GM19035 (cell line): ENCODE data around the gene SLC6A20.

Experiments
- ATAC-seq: cut with Tn5 transposase; IDR thresholded peaks from one replicate; pipeline ENCODE4 v1.9.1; 2021; ENCODE audit not compliant: unreplicated experiment

SLC6A20 gene, protein sequence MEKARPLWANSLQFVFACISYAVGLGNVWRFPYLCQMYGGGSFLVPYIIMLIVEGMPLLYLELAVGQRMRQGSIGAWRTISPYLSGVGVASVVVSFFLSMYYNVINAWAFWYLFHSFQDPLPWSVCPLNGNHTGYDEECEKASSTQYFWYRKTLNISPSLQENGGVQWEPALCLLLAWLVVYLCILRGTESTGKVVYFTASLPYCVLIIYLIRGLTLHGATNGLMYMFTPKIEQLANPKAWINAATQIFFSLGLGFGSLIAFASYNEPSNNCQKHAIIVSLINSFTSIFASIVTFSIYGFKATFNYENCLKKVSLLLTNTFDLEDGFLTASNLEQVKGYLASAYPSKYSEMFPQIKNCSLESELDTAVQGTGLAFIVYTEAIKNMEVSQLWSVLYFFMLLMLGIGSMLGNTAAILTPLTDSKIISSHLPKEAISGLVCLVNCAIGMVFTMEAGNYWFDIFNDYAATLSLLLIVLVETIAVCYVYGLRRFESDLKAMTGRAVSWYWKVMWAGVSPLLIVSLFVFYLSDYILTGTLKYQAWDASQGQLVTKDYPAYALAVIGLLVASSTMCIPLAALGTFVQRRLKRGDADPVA

DNA sequence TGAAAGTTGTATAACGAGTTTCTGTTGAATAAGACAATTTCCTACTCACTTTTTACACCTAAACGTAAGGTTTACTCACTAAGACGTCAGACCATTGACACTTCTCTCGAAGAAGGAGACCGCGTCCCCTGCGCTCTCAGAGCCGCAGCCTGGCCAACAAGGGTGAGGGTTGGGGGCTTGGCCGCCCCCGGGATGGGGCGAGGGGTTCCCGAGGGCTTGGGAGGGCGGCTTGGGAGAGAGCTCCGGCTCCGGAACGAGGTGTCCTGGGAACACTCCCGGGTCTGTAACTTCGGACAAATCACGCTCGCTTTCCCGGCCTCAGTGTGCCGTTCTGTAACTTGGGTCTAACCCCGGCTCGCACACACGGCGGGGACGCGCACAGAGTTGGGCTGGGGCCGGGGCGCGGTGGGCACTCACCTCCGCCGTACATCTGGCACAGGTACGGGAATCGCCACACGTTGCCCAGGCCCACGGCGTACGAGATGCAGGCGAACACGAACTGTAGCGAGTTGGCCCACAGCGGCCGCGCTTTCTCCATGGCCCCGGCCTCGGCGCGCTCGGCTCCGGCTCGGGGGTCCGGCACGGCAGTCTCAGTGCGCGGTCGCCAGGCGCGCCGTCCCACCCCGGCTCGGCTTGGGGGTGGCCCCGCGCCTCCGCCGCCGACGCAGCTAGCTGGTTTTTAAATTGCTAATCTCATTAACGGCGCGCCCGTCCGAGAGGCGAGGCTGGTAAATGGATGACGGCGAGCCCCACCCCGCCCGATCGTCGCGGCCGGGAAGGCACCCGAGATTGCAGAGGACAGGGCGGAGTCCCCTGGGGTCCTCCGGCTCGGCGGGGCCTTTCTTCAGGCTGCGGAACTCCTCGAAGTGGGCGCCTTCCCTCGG, at the start of gene SLC6A20:
Gene SLC6A20, minus strand, starts transcription at position 655 of the 884 bp plus-strand sequence. Its CDS starts 117 bp downstream, at position 538.
- no peak for ATAC-seq

DNA sequence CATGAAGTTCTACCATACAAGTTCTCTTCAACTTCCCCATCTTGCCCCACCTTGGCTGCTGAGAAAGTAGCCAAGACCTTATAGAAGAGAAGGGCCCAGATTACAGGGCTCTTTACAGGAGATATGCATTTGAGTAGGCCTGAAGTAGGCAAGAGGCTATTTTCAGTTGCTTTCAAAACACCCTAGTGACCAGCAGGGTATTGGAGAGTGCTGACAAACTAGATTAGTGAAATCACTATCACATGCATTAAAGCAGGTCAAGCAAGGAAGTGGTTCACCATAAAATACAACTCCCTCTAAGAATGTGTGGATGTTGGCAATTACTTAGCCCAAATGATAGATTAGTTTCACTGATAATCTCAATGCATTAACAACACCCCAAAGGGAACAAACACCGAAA, 48.3 kb upstream of the SLC6A20 start:
- ATAC-seq, result no peak

DNA sequence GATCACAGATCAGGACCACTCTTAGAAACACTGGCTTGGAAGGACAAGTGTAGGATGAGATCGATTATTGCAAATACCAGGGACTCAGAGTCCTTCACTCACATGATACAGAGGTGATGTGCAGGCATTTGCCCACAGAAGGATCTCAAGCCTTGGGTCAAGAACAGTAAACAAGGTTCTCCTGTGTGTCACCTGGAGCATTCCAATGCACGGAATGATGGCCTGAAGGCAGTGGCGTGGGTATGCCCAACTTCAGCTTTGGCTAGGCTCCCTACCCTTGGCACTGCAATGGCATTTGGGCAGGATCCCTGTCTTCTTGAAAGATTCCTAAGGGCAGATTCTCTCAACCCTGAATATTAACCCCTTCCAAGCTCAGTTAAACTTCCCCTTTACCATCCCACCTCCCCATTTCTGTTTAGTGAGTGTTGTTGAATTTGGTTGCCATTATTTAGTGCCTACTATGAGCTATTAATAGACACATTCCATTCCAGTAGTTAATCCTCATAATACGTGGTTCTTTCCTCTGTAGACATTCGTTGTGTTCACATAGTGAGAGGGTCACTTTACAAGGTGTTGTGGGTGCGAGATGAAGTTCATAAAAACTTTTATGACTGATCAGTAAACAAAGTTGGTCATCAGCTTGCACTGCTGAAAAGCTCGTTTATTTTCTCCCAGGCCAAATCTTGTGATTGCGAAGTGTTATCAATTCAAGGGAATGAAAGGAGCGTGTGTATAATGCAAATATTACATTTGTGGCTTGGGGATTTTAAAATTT, 46.7 kb upstream of the SLC6A20 start:
- no peak for ATAC-seq

DNA sequence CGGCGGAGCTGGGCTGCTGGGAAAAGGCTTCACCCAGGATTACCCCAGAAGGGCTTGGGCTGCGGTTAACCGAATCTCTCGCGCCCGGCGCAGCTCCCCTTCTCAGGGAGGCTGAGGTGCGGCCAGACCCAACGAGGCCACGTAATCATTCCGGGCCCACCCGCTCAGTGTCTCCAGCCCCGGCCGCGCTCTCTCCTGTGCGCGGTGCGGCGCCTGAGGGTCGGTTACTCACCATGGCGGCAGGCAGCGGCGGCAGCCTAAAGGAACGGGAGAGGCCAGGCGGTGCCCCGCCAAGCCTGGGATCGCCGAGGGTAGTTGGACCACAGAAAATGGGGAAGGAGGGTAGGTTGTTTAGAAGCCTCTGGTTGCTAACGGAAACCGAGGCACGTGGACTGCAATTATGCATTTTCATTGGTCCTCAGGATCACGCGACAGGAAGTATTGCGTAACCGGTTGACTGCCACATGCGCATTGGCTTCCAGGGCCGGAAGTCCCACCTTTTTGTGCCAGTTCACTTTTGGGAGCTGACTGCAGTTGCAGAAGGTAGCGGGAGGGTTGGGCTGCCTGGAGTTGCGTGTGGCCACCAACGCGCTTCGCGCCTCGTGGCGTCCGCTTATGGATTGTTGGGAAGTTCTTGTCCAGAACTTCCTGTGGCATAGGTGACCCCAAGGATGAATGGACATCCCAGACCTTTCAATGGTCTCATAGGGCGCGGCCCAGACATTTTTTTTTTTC, 45.6 kb upstream of the SLC6A20 start, which contains the start of gene LZTFL1:
Gene LZTFL1, minus strand, starts transcription at position 363 of the 735 bp plus-strand sequence. Its CDS starts 128 bp downstream, at position 235.
- peak; percentile 90 for ATAC-seq

DNA sequence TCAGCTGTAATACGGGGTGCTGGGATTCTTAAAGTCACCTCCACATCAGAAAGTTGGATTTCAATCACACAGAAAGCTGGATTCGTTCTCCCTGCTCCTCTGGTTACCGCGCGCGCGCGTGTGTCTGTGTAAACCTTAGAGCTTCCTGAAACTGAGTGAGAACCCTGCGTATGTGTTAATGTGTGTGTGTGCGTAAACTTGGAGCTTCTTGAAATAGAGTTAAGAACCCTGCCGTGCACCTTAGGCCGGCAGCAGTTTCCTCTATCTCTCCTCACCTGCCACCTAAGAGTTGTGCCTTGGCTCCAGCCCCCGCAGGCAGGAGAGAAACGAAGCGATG, 45.1 kb upstream of the SLC6A20 start:
- ATAC-seq, result peak; percentile 24

DNA sequence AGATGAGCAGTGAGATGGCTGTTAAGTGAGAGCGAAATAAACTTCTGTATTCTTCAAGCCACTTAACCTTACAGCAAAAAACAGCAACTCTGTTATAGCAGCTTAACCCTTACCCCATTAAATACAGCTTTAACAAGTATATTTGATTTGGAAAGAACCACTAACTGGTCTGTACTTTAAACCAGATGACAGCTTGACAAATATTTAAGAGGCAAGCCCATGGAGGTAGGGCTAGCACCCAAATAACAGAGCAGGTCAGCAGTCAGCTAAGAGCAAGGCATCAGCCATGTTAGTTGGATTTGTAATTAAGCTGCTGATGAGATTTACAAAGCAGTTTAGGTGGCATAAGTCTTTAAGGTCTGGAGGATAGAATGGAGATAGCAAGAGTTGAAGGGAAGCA, 42.1 kb upstream of the SLC6A20 start:
- ATAC-seq, result no peak

DNA sequence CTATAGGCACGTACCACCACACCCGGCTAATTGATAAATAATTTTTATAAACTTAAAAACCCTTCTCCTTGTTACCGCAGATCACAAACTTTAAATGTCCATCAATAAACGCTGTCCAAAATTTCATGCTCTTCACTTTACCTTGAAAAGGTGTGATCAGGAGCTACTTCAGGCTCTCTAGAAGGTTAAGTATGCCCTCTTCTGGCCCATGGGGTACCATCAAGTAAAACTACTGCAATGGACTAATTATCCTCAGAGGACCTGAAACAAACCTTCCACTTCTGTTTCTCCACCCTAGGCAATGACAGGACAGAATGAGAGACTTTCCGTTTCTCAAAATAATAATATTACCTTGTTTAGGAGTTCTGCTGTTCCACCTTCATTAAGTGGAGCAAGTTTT, 36.4 kb upstream of the SLC6A20 start:
- ATAC-seq, result no peak

DNA sequence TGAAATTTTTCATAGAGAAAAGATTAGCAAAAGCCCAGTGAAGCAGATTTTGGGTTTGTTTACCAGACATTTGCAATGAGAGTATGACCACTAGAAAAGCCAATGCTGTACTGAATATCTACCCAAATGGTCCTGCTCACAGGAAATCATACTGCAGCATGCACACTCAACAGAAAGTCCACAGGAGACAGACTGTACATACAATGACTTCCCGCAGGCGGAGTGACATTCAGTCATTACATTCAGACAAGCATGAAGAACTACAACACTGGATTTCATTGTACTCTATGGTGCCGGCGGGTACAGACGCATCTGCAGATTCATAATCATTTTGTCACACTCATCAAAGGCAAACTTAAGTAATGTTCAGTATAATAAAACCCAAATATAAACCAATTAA, 33.8 kb upstream of the SLC6A20 start:
- ATAC-seq, result no peak

DNA sequence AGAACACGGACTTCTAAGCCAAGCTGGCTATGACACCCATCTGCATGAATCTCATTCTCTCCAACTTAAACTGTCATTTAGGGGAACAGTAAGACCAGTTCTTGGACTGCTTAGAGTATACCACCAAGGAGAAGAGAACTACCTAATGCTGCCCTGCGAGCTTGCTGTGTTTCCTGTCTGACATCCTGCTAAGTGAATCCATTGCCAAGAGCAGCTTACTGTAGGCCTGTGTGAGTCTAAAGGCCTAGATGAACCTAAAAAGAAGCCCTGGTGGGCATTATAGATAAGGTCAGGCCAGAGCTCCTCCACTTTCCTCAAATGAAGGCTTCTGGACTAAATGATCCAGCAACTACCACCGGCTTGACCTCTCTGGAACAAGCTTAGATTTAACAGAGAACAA, 30.6 kb upstream of the SLC6A20 start:
- ATAC-seq, result no peak

DNA sequence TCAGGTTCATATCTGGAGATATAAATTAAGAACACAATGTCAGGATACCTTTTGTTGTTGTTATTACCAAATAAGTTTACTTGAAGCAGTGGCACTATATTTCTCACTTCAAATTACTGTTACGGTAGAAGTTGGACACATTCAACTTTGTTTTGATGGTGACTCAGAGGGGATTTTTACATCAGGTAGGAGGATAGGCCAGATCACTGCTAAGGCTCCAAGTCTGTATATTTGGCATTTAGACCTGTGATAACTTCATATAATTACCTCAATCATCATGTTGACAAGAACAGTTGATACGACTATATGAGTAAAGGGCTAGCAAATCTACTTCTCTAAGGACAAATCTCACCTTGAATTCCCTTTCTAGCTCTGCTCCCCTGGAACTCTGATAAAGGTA, 30.0 kb upstream of the SLC6A20 start:
- no peak for ATAC-seq

DNA sequence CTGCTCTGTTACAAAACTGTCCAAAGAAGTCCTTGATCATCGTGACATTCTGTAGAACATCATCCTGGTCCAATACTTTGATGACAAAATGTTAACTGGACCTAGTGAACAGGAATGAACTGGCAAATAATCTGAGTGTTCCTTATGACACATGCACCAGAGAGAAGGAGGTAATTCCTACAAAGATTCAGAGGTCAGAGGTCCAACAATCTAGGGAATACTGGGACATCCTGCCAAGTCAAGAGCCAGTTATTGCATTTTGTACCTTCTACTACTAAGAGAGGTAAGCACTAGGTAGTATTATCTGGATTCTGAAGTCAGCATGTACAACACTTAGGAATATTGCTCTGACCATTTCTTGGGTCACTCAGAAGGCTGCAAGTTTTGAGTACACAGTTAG, 24.8 kb upstream of the SLC6A20 start:
- no peak for ATAC-seq

DNA sequence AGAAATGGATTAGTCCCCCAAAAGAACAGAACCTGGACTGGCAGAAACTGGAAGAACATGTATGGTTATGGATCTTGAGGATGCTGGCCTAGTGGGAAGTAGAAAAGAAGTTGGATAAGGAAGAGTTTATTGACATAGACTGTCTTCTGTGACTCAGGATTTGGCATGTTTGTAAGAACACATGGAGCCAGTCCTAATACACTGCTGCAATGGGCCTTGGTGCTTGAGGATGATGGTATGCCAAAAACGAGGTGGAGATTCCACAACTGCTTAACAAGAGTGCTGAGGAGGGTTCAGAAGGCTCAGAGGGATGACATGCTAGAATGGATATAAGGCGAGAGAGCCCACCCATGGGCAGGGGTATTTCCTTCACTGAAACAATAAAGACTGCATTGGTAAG, 23.2 kb upstream of the SLC6A20 start:
- ATAC-seq, result no peak

DNA sequence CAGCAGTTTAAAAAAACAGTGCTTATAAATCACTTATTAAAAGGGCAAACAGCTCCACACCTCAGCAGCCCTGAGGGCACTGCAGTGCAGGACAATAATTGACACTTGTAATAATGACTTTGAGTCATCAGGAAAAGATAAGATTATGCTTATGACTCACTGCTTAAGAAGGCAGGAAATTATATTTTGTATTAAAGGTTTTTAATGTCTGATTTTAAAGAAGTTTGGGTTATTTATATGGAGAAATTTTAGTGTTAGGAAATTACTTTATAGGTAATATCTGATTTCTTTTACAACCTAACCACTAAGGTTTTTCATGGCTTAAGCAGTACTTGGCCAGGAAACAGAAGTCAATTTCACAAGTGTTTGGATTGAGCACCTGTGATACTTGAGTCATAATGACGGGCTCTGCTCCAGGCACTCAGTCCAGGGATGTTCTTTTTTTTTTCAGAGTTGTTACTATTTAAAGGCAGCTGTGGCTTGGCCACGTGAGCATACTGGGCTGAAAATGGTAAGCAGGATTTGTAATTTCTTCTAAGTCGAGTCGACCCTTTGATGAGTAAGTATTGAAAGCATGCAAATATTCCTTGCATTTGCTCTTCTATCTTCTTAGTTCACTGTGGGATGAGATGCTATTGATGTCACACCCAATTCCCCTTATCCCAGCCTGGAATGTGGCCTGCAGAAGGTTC, 21.6 kb upstream of the SLC6A20 start:
- ATAC-seq, result no peak

DNA sequence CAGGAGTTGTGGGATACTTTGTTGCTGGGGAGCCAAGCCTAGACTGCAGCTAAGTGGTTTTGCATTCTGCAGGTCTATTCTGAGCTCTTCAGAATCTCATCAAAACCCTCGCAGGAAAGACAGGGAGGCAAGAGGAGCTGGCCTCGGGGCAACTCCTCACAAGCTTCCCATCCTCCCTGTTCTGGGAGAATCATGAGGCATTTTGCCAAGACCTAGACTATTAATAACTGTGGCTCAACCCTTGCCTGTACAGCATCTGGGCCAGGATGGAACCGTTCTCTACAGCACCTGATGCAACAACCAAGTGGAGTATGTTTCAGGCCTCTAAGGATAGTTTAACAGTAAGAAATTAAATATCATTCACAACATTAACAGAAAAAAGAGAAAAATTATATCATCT, 20.2 kb upstream of the SLC6A20 start:
- ATAC-seq, result no peak

DNA sequence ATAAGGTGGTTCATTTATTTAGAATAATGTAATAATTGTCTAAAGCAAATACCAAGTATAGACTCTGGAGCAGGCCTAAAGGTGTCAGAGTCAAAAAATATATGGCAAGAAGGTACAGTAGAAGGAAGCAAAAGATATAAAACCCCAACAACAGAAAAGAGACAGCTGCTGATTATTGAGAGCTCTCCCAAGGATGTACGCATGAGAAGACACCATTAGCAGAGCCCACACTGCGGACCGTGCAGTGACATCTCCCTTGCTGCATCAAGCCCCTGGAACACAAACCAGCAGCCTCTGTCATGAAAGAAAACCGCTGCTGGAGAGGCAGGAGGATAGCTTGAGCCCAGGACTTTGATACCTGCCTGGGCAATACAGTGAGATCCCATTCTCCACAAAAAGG, 18.0 kb upstream of the SLC6A20 start:
- ATAC-seq, result no peak

DNA sequence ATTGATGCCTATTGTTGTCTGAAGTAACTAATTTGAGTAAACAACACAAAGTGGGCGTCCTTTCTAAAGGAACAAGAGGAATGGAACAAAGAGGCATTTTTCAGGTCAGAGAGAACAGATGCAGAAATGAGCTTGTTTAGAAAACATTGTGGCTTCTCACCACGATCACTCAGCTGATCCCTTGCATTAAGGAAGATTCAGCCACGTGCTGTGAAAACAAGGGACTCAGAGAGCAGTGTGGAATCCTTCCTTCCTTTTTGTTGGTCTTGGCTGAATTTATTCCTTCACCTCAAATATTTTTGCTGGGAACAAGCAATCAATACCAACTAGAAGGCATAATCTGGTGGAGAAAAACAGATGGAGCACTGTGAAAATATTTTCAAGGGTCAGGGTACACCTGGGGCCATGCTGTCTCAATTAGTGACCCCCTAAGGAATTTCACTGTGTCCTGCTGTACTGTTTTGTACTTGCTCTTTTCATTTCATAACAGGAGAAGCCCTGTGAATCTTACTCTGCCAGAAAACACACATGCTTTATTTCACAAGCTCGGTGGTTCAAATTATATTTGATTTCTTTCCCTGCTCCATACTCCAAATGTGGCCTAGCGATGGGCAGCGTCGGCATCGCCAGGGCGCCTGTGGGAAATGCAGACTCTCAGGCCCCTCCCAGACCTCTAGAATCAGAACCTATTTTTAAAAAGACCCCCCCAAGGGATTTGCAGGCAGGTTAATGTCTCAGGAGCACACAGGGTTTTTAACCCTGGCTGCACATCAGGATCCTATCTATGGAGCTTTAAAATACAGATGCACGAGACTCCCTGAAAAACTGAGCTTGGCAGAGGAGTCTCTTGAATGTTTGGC, 11.6 kb upstream of the SLC6A20 start:
- no peak for ATAC-seq

DNA sequence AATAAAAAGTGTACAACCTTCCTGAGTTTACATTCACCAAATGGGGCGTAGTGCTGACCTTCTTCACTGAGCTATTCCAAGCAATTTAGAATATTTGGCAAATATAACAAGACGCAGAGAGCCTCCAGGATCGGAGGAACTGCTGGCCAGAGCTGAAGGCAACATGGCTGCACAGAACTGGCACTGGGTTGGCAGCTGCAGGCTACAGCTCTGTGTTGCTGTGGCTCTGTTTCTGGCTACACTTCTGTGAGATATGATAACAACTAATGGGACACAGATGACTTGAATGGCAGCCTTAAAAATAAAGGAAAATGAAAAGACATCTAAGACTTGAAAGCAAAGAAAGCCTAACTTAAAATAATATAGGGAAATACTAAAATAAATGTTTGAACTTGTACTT, 10.8 kb upstream of the SLC6A20 start:
- no peak for ATAC-seq

DNA sequence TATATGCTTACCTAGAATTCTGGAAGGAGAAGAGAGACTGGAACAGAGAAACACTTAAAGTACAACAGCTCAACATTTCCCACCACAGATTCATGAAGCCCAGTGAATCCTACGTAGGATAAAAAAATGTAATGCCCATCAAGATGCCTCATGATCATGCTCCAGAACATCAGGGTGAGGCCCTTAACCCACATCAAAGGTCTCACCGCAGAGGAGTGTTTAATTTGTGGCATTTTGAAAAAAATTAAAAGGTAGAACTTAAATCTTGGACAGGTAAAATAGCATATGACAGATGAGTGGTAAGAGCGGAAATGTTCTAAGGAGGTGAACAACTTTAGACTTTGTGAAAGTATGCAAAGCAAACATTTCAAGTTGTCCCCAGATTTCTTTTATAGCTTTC, 9.7 kb upstream of the SLC6A20 start:
- ATAC-seq, result no peak
